HG02840 (cell line): ENCODE results near the gene DOK1.

ENCODE experiments used
- ATAC-seq: cut with Tn5 transposase; IDR thresholded peaks from one replicate; pipeline ENCODE4 v1.9.1; 2021; ENCODE audit warnings: mild to moderate bottlenecking, moderate library complexity, moderate number of reproducible peaks; ENCODE audit not compliant: unreplicated experiment, low FRiP score

DOK1 gene

GRCh38 chr2:74564222-74564621 lies 9.7 kb downstream of the DOK1 start:
- ATAC-seq = no peak

- ATAC-seq = no peak
These were observed 11.7 kb downstream of the DOK1 start for GRCh38 chr2:74566076-74566753.

DNA sequence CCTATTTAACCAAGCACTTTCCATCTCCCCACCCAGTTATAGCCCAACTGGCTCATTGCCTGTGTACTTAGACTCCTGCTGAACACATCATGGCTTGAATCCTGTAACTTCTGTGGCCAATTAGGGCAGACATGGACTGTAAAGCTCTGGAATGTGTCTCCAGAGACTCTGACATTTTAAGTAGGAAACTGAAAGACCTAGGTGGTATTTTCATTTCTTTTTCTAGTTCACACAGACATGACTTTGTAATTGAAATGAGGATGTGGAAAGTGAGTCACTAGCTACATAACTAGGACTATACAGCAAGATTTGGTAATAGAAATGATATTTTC lies 12.2 kb downstream of the DOK1 start:
- ATAC-seq = no peak

DNA sequence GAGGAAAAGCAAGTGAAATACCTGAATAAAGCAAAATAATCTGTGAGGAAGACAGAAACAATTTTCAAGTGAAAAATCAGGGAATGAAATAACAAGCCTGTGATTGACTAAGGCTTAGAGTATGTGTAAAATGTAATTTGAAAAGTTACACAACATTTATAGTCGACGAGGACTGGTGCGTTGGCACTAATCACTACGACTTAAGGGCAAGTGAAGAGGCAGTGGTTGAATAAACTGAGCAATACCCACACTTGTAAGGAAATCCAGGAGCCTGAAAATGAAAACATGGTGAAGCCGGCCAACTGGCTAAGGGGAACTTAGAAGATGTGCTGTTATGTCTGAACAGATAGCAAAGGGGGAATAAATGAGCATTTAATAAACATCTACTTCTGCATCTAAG lies 13.4 kb downstream of the DOK1 start:
- no peak for ATAC-seq

DNA sequence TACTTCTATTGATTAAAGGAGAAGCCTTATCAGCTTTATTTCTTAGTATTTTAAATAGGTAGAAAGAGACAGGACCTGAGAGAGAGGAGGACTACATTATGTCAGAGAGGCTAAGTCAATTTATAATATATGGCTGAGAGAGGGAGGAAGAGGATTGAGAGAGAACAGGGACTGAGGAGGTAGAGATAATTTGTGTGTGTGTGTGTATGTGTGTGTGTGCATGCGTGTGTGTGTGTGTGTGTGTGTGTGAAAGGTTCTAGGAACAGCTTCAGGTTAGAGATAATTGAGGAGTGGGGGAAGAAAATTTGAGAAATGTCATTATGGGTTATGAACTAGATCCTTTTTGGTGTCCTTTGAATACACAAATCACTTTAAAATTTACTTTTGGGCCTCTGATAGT lies 15.2 kb downstream of the DOK1 start:
- ATAC-seq = no peak

DNA sequence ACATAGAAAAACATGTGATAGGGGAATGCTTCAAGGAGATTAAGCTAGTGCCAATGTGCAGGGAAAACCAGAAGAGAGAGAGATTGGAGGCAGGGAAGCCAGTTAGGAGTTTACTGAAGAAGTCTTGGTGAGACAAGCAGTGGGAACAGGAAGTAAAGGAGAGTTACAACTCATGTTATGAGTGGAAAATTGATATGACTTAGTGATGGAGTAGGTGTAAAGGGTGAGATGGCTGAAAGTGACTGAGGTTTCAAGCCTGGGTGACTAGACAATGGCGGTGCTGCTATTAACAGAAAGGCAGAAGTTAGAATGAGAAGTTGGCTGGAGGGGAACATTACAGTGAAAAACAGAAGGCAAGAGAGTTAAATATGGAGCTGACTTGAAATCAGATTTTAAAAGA lies 16.5 kb downstream of the DOK1 start:
- ATAC-seq = peak; percentile 66

DNA sequence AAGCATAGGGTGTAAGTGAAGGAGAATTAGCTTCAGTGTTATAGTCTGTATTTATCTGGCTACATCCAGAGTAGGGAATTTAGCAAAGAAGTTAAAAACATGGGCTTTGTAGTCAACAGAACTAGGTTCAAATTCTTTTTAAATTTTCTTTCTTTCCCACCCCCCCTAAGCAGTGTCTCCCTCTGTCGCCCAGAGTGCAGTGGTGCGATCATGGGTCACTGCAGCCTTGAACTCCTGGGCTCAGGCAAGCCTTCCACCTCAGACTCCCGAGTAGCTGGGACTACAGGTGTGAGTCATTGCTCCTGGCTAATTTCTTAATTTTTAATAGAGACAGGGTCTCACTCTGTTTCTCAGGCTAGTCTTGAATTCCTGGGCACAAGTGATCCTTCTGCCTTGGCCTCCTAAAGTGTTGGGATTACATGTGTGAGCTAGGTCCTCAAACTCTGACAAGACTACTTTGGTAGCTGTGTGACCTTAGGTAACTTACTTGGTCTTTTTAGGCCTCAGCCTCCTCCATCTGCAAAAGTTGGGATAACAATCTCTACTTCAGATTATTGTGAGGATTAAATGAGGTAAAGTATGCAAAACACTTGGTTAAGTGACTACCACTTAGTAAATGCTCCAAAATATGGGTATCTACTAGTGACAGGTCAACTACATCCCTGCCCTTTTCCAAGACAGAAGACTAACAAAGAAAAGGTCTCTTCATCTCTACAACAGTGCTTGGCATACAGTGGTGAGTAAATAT lies 17.8 kb downstream of the DOK1 start:
- ATAC-seq = no peak

DNA sequence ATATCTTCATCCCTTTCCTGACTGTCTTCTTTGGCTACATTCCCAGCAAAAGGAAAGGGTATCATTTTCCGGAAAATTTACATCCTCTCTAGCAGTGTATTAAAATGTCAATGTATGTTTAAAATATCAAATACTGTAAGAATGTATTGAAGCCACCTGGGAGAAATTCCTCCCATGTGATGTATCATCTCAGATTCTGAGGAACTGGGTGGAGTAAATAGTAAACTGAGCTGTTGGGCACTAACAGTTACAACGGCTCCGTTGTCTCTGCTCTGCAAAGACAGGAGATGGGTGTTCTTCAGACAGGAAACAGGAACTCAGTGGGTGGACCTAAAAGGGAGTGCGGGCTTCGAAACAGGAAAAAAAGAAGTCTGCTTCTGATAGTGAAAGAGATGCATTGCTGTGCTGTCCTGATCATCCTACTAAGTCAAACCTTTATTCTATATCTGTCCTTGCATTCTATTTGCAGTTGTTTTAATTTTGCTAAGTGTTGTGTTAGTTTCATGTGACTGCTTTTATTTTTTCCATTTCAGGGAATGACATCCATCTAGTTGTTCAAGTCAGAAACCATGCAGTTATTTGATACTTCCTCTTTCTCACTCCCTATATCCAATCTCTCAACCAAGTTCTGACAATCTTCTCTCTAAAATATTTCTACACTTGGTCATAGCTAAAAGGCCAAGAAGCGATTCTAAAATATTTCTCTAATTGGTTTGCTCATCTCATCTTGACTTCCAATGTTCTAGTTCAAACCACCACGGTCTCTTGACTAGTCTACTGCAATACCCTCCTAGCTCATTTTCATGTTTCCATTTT lies 19.4 kb downstream of the DOK1 start:
- ATAC-seq = no peak

DNA sequence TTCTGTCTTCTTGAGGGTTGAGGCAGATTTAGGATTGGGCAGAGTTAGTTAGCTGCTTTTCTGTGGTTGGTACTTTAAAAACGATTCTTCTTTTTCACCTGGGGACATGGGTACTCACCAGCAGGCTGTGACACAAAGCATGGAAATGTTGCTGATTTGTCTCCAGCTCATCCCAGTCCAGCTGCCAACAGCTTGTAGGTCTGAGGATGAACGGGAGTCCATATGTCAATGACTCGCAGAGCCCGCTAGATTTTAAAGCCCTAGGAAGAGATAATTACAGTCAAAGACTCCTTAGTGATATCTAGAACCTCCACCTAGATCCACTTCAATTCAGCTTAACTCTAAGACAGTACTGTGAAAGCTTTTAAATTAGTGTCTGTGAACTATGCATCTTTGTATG lies 20.8 kb downstream of the DOK1 start:
- no peak for ATAC-seq

DNA sequence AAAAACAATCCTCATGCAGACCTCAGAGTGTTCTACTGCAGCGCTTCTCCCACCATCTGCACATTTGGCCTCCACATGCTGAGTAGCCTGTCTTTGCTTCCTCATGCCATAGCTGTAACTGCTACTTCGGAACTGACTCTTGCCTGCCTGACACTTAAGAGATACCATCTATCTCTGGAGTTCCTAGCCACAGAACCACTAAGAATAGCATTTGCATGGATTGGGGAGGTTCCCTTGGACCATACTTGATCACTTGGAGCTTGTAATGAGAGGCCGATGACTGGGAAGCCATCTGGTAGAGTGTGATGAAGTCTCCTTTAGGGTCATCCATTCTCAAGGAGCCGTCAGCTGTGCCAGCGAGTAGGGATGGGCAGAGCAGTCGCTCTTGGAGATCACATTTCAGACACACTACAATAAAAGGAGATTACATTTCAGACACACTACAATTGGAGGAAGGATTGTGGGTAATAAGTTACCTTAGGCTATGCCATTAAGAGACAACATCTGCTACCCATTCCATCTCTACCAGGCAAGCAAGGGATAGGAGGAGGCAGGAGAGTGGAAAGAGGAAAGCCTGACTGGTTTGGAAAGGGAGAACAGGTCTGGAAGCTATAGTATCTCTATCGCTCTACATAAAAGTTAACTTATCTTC lies 21.8 kb downstream of the DOK1 start:
- ATAC-seq = no peak

- no peak for ATAC-seq
These were observed 22.3 kb downstream of the DOK1 start for GRCh38 chr2:74576863-74577229.

- ATAC-seq = no peak
These were observed 22.9 kb downstream of the DOK1 start for GRCh38 chr2:74577448-74577847.

GRCh38 chr2:74578408-74578807 lies 23.9 kb downstream of the DOK1 start:
- no peak for ATAC-seq

GRCh38 chr2:74581463-74581862 lies 26.9 kb downstream of the DOK1 start:
- no peak for ATAC-seq

DNA sequence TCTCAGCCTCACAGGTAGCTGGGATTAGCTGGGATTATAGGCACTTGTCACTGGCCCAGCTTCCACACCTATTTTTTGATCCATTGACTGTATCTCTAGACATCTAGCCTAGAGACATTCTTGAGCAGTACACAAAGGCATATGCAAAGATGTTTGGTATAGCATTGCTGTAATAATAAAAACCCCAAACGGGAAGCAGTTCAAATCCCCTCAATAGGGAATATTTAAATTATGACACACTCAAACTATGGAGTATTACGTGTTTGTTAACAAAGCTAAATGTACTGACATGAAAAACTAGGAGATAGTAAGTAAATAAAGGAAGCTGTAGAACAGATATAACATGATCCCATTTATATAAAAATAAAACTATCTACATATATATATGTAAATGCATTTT lies 27.7 kb downstream of the DOK1 start:
- no peak for ATAC-seq

DNA sequence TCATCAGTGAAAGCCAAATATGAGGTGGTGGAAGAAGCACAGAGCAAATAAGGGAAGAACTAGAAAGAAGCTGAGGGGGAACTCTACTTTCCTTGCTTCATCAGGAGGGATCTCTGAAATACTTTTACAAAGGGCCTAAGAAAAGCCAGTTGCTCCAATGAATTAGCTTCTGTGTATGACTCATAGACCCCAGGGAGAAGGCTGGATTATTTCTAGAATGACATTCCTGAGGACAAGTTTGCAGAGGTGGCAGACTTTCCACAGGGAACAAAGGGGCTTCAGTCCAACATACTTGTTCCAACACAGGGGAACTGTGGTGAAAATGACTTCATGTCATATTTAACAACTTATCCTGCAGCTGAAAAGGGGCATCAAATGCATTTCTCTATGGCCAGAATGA lies 29.0 kb downstream of the DOK1 start:
- ATAC-seq = no peak

DNA sequence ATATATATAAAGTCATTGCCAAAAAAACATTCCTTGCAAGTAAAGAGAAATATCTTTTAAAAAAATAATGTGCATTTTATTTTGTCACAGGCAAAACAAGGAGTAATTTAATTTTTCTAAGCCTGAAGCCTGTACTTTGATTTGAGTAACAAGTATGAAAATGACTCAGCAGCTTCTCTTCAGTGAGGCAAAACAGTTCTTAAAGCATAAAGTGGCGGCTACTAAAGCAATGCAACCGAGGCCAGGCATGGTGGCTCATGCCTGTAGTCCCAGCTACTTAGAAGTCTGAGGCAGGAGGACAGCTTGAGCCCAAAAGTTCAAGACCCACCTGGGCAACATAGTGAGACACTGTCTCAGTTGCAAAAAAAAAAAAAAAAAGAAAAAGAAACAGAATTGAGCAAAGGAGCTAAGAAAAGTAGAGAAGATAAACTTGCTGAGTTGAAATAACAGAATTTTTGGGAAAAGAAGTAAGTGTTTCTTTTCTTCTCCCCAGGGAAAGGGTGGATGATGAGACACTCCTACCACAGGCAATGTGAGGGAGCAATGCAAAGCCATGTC lies 29.6 kb downstream of the DOK1 start:
- ATAC-seq = no peak

DNA sequence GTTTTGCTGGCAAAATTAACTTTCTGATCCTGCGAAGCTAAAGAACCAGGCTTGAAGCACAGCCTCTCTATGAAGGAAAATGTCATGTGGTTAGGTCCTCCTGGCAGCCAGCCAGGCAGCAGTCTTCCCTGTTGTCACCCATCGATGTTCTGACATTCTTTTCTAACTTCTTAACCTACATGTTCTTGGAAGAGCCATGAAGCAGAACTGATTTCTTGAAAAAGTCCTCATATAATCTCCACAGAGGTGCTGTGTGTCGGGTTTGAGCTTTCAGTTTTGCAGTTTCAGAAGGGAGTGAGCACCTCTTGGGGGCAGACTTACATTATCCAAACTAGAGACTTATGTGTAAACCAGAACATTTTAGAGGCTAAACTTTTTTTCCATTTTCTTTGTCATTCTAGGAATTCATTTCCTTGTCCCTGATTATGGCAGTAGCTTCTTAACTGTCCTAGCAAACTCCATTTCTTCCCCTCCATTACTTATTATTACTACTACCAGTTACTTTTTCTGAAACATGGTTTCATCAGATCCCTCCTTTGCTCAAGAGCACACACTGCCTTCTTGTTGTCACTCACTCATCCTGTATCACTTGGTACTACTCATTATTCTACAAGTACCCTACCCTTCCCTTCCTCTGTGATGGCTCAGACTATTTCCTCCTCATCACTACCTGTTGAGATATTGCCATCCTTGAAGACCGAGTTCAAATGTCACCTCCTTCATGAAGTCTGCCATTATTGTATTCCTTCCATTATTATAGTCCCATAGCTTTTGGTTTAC lies 31.1 kb downstream of the DOK1 start:
- ATAC-seq = no peak

DNA sequence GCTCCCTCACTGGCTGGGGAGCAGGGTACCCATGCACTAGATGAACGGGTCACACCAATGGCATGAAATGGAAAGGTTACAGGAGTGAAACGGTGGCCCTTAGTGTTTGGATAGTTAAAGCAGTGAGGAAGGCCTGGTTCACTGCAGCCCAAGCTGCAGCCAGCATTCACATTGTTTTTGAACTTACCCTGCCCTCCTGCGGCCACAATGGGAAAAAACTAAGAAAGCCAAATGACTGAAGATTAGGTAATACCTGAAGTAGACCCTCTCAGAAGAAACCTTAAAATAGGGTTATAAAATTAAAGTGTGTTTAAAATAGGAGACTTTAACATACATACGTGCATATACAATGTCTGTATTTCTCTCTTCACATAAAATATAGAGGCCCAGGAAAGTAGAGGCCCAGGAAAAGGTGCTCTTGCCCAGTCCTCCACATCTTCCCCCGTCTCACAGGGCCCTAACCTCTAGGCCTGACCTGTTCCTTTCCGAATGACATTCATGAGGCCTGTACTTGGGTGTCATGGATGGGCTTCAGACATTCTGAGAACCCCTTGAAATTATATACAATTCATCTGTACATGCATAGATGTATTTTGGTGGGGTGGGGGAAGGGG lies 33.3 kb downstream of the DOK1 start:
- ATAC-seq = no peak

- ATAC-seq = no peak
These were observed 34.1 kb downstream of the DOK1 start for GRCh38 chr2:74588664-74589063.
